Neutrophil (primary cell): ENCODE measurements around the gene LCE1F.

Experiments
- H3K27ac ChIP-seq: fragments of 200-600 bp; sonication (generic); 2 replicates; pipeline ENCODE4 v1.5.1; 2016; ENCODE audit warnings: mild to moderate bottlenecking, moderate library complexity
- H3K27me3 ChIP-seq: fragments of 200-600 bp; sonication (generic); 2 replicates; pipeline ENCODE4 v1.6.0; 2016; ENCODE audit warnings: mild to moderate bottlenecking
- H3K36me3 ChIP-seq: fragments of 200-600 bp; sonication (generic); 2 replicates; pipeline ENCODE4 v1.5.1; 2017
- H3K4me1 ChIP-seq, 2 experiments: fragments of 200-600 bp in 1 of 2; sonication (generic) in 1 of 2; 1 replicate in 1 of 2; 2 replicates in 1 of 2; pipeline versions ENCODE4 v1.5.1 to v1.6.1; 2013 to 2016; ENCODE audit warnings: low read depth in 1 of 2, low read length in 1 of 2, mild to moderate bottlenecking in 1 of 2, moderate library complexity in 1 of 2; ENCODE audit not compliant: control insufficient read depth in 1 of 2, insufficient read depth in 1 of 2
- H3K4me3 ChIP-seq, 2 experiments: fragments of 200-600 bp in 1 of 2; sonication (generic) in 1 of 2; 1 replicate in 1 of 2; 2 replicates in 1 of 2; pipeline ENCODE4 v1.5.1; 2013 to 2016; ENCODE audit warnings: low read depth in 1 of 2, low read length in 1 of 2, mild to moderate bottlenecking in 1 of 2, moderate library complexity in 1 of 2
- H3K9me3 ChIP-seq: fragments of 200-600 bp; sonication (generic); 2 replicates; pipeline ENCODE4 v1.5.1; 2016
- CTCF ChIP-seq: fragments of 200-600 bp; sonication (generic); IDR thresholded peaks from 2 replicates; pipeline ENCODE4 v1.5.1; 2016; ENCODE audit warnings: antibody characterized with exemption

Gene LCE1F

GRCh38 chr1:152759453-152760173, 15.3 kb upstream of the LCE1F start:
- Histone ChIP-seq H3K36me3 (no peaks in the 10 kb centered on the region), H3K27ac (no peak overlapping the region)
- no peak for TF ChIP-seq CTCF

GRCh38 chr1:152760551-152761190, 14.3 kb upstream of the LCE1F start:
- no peak overlapping the region for H3K27ac ChIP-seq
- H3K27me3 ChIP-seq, result peaks cover 8% of the 10 kb centered on the region
- H3K4me3 ChIP-seq, result no peak overlapping the region
- no peaks in the 10 kb centered on the region for H3K36me3 ChIP-seq
- H3K9me3 ChIP-seq, result no peaks in the 10 kb centered on the region
- no peak for TF ChIP-seq CTCF
- no peaks in the 10 kb centered on the region for H3K4me1 ChIP-seq

More at GRCh38 chr1:152759453-152760173, 15.3 kb upstream of the LCE1F start:
- H3K27me3 ChIP-seq, result peaks cover 7% of the 10 kb centered on the region
- H3K9me3 ChIP-seq, result no peaks in the 10 kb centered on the region
- H3K4me3 ChIP-seq, result no peak overlapping the region
- H3K4me1 ChIP-seq, result no peaks in the 10 kb centered on the region

GRCh38 chr1:152761609-152762213, 13.2 kb upstream of the LCE1F start:
- no peaks in the 10 kb centered on the region for H3K36me3 ChIP-seq
- H3K4me3 ChIP-seq, result no peak overlapping the region
- peaks cover 8% of the 10 kb centered on the region for H3K27me3 ChIP-seq
- H3K9me3 ChIP-seq, result no peaks in the 10 kb centered on the region
- H3K4me1 ChIP-seq, result no peaks in the 10 kb centered on the region
- H3K27ac ChIP-seq, result no peak overlapping the region
- TF ChIP-seq CTCF, result no peak

GRCh38 chr1:152768847-152769533, 6.0 kb upstream of the LCE1F start:
- no peak overlapping the region for H3K27ac ChIP-seq
- H3K4me1 ChIP-seq, result no peaks in the 10 kb centered on the region
- no peak for TF ChIP-seq CTCF
- no peak overlapping the region for H3K4me3 ChIP-seq
- H3K27me3 ChIP-seq, result peaks cover 7% of the 10 kb centered on the region
- no peaks in the 10 kb centered on the region for H3K9me3 ChIP-seq
- H3K36me3 ChIP-seq, result no peaks in the 10 kb centered on the region

GRCh38 chr1:152770411-152770810, 4.5 kb upstream of the LCE1F start:
- H3K4me1 ChIP-seq, result no peaks in the 10 kb centered on the region
- H3K27me3 ChIP-seq, result peaks cover 4% of the 10 kb centered on the region
- TF ChIP-seq CTCF, result no peak
- no peaks in the 10 kb centered on the region for H3K9me3 ChIP-seq
- H3K27ac ChIP-seq, result no peak overlapping the region
- no peak overlapping the region for H3K4me3 ChIP-seq
- H3K36me3 ChIP-seq, result no peaks in the 10 kb centered on the region
